ENCODE data around the gene PDE4B. TPM values are rescaled to one million over a fixed set of nuclear protein-coding genes. Genes with fewer than 3 reads are reported as not detected.

The PDE4B gene
- total RNA-seq, 2 experiments from 2014 or later = 2.4 to 3.1 TPM

GRCh38 chr1:66137235-66137634 lies 344.5 kb downstream of the PDE4B start:
- no TSS peak for BruUV-seq (replicated peaks)
- H3K36me3 ChIP-seq (ENCODE audit: insufficient read depth, low read length) = no peaks in the 10 kb centered on the region
- no peaks in the 10 kb centered on the region for H4K20me1 ChIP-seq (ENCODE audit: insufficient read depth, low read length)
- no peak overlapping the region for H2AFZ ChIP-seq (ENCODE audit: low read length)
- ChIA-PET POLR2A (interaction anchor here (0.6 to 0.9 kb wide), 4 partner anchors 26 to 297 kb away, joined by 3 to 5 read pairs (median 4); no protein-coding TSS in a partner anchor), CTCF (ENCODE audit: unreplicated experiment) (no interaction called here)
- H3K27ac ChIP-seq (ENCODE audit: low read depth, low read length, poor library complexity, severe bottlenecking) = no peak overlapping the region
- H3K79me2 ChIP-seq (ENCODE audit: insufficient read depth, low read depth, low read length) = no peaks in the 10 kb centered on the region
- no peaks in the 10 kb centered on the region for H3K9me3 ChIP-seq (ENCODE audit: low read length)
- H3K4me2 ChIP-seq (ENCODE audit: low read length) = no peak overlapping the region
- no peaks in the 10 kb centered on the region for H3K9me2 ChIP-seq (ENCODE audit: insufficient read depth, low read length)
- intact Hi-C loops (cut with micrococcal nuclease; ENCODE audit: unreplicated experiment) = no loop called here
- TF ChIP-seq EZH2phosphoT487 (IDR thresholded peaks at IDR 0.05; ENCODE audit: borderline replicate concordance, low read depth, low read length) = no peak
- no peak for TF ChIP-seq CTCF (conservative IDR thresholded peaks at IDR 0.05; ENCODE audit: low read length)
- H3K4me1 ChIP-seq (ENCODE audit: insufficient read depth, low read length, poor library complexity, severe bottlenecking) = no peaks in the 10 kb centered on the region
- no peak overlapping the region for H3K4me3 ChIP-seq (ENCODE audit: low read depth, low read length, poor library complexity, severe bottlenecking)
- no peak for DNase-seq (ENCODE audit: low spot score)

- no peaks in the 10 kb centered on the region for H3K4me1 ChIP-seq (ENCODE audit: insufficient read depth, low read length, poor library complexity, severe bottlenecking)
- H3K36me3 ChIP-seq (ENCODE audit: insufficient read depth, low read length) = no peaks in the 10 kb centered on the region
- H2AFZ ChIP-seq (ENCODE audit: low read length) = no peak overlapping the region
- no peaks in the 10 kb centered on the region for H3K9me3 ChIP-seq (ENCODE audit: low read length)
- no peak overlapping the region for H3K27ac ChIP-seq (ENCODE audit: low read depth, low read length, poor library complexity, severe bottlenecking)
- H3K4me3 ChIP-seq (ENCODE audit: low read depth, low read length, poor library complexity, severe bottlenecking) = no peak overlapping the region
- ChIA-PET POLR2A (interaction anchor here (0.6 to 1.7 kb wide), 7 partner anchors 13 to 1401 kb away, joined by 3 to 7 read pairs (median 3); no protein-coding TSS in a partner anchor), CTCF (ENCODE audit: unreplicated experiment) (no interaction called here)
- BruUV-seq (replicated peaks) = no TSS peak
- no peak for TF ChIP-seq CTCF (conservative IDR thresholded peaks at IDR 0.05; ENCODE audit: low read length)
- TF ChIP-seq EZH2phosphoT487 (IDR thresholded peaks at IDR 0.05; ENCODE audit: borderline replicate concordance, low read depth, low read length) = no peak
- H4K20me1 ChIP-seq (ENCODE audit: insufficient read depth, low read length) = no peaks in the 10 kb centered on the region
- no peak for DNase-seq (ENCODE audit: low spot score)
- no peaks in the 10 kb centered on the region for H3K79me2 ChIP-seq (ENCODE audit: insufficient read depth, low read depth, low read length)
- intact Hi-C loops (cut with micrococcal nuclease; ENCODE audit: unreplicated experiment) = no loop called here
- no peaks in the 10 kb centered on the region for H3K9me2 ChIP-seq (ENCODE audit: insufficient read depth, low read length)
- H3K4me2 ChIP-seq (ENCODE audit: low read length) = no peak overlapping the region
Observed at GRCh38 chr1:66138613-66139012, 345.9 kb downstream of the PDE4B start.

GRCh38 chr1:66140072-66140471 lies 347.4 kb downstream of the PDE4B start:
- TF ChIP-seq EZH2phosphoT487 (IDR thresholded peaks at IDR 0.05; ENCODE audit: borderline replicate concordance, low read depth, low read length) = no peak
- TF ChIP-seq CTCF (conservative IDR thresholded peaks at IDR 0.05; ENCODE audit: low read length) = no peak

More at GRCh38 chr1:66140072-66140471, 347.4 kb downstream of the PDE4B start:
- no peaks in the 10 kb centered on the region for H3K79me2 ChIP-seq (ENCODE audit: insufficient read depth, low read depth, low read length)
- H4K20me1 ChIP-seq (ENCODE audit: insufficient read depth, low read length) = no peaks in the 10 kb centered on the region
- H3K9me3 ChIP-seq (ENCODE audit: low read length) = no peaks in the 10 kb centered on the region
- H3K36me3 ChIP-seq (ENCODE audit: insufficient read depth, low read length) = no peaks in the 10 kb centered on the region
- no peak overlapping the region for H3K4me3 ChIP-seq (ENCODE audit: low read depth, low read length, poor library complexity, severe bottlenecking)
- ChIA-PET CTCF (ENCODE audit: unreplicated experiment) (no interaction called here), POLR2A (interaction anchor here (0.7 to 1.7 kb wide), 6 partner anchors 12 to 196 kb away, joined by 3 to 5 read pairs (median 3); no protein-coding TSS in a partner anchor)
- intact Hi-C loops (cut with micrococcal nuclease; ENCODE audit: unreplicated experiment) = no loop called here
- H3K4me1 ChIP-seq (ENCODE audit: insufficient read depth, low read length, poor library complexity, severe bottlenecking) = no peaks in the 10 kb centered on the region
- no peak overlapping the region for H3K4me2 ChIP-seq (ENCODE audit: low read length)
- no peak overlapping the region for H2AFZ ChIP-seq (ENCODE audit: low read length)
- no peak overlapping the region for H3K27ac ChIP-seq (ENCODE audit: low read depth, low read length, poor library complexity, severe bottlenecking)
- no TSS peak for BruUV-seq (replicated peaks)
- no peak for DNase-seq (ENCODE audit: low spot score)
- no peaks in the 10 kb centered on the region for H3K9me2 ChIP-seq (ENCODE audit: insufficient read depth, low read length)
